Measurements from ENCODE around the gene WDR70.
"Not testable (repeated sequence)": the region's sequence is repeated elsewhere in the genome, so short reads cannot be mapped to it uniquely, and the experiment has no call there.

Gene WDR70

GRCh38 chr5:37580106-37580505 is 201.0 kb downstream of the WDR70 start:
- no peak for TF ChIP-seq ARNT (IDR thresholded peaks at IDR 0.05)
- TF ChIP-seq SP1 (IDR thresholded peaks at IDR 0.05): no peak
- TF ChIP-seq FOXK2 (IDR thresholded peaks at IDR 0.05): no peak
- TF ChIP-seq LEF1 (IDR thresholded peaks at IDR 0.05; ENCODE audit: borderline replicate concordance): no peak
- TF ChIP-seq TARDBP (IDR thresholded peaks at IDR 0.05): no peak
- TF ChIP-seq ELF4 (IDR thresholded peaks at IDR 0.05): no peak
- TF ChIP-seq HDGF (IDR thresholded peaks at IDR 0.05; ENCODE audit: borderline replicate concordance): no peak
- TF ChIP-seq CTBP1 (IDR thresholded peaks at IDR 0.05; ENCODE audit: borderline replicate concordance): no peak
- no peak for TF ChIP-seq BHLHE40 (IDR thresholded peaks at IDR 0.05; ENCODE audit: borderline replicate concordance)
- no peak for TF ChIP-seq FOXA1 (IDR thresholded peaks at IDR 0.05)
- no peak for TF ChIP-seq NFRKB (IDR thresholded peaks at IDR 0.05)
- no peak for TF ChIP-seq FOXM1 (IDR thresholded peaks at IDR 0.05; ENCODE audit: borderline replicate concordance)
- TF ChIP-seq ZNF384 (IDR thresholded peaks at IDR 0.05): no peak
- no peak for TF ChIP-seq L3MBTL2 (conservative IDR thresholded peaks at IDR 0.05)
- TF ChIP-seq PKNOX1 (IDR thresholded peaks at IDR 0.05): no peak
- no peak for TF ChIP-seq SUZ12 (IDR thresholded peaks at IDR 0.05)
- no peak for DNase-seq (ENCODE audit: extremely low spot score)
- ChIA-PET POLR2A (no interaction called here), CTCF (no interaction called here)

GRCh38 chr5:37582202-37582601 is 203.1 kb downstream of the WDR70 start:
- DNase-seq (ENCODE audit: extremely low spot score): no peak
- ChIA-PET POLR2A (no interaction called here), CTCF (no interaction called here)
- TF ChIP-seq SP1 (IDR thresholded peaks at IDR 0.05) (no peak), PKNOX1 (IDR thresholded peaks at IDR 0.05) (no peak), FOXM1 (IDR thresholded peaks at IDR 0.05; ENCODE audit: borderline replicate concordance) (no peak), CTBP1 (IDR thresholded peaks at IDR 0.05; ENCODE audit: borderline replicate concordance) (no peak), L3MBTL2 (conservative IDR thresholded peaks at IDR 0.05) (no peak), ELF4 (IDR thresholded peaks at IDR 0.05) (no peak), FOXA1 (IDR thresholded peaks at IDR 0.05) (no peak)

- DNase-seq (ENCODE audit: extremely low spot score); CTCF ChIA-PET; POLR2A ChIA-PET: not testable (repeated sequence)
Observed at GRCh38 chr5:37593292-37593691, 214.2 kb downstream of the WDR70 start.

- POLR2A ChIA-PET, CTCF ChIA-PET: not testable (repeated sequence)
Observed at GRCh38 chr5:37594864-37595263, 215.7 kb downstream of the WDR70 start.

GRCh38 chr5:37598733-37599132 is 219.6 kb downstream of the WDR70 start:
- POLR2A ChIA-PET: no interaction called here
- TF ChIP-seq FOXK2 (IDR thresholded peaks at IDR 0.05) (no peak), L3MBTL2 (conservative IDR thresholded peaks at IDR 0.05) (no peak), NFRKB (IDR thresholded peaks at IDR 0.05) (no peak), CTBP1 (IDR thresholded peaks at IDR 0.05; ENCODE audit: borderline replicate concordance) (no peak), TARDBP (IDR thresholded peaks at IDR 0.05) (no peak), ARNT (IDR thresholded peaks at IDR 0.05) (no peak), SP1 (IDR thresholded peaks at IDR 0.05) (no peak), SUZ12 (IDR thresholded peaks at IDR 0.05) (no peak), ZNF384 (IDR thresholded peaks at IDR 0.05) (no peak), ELF4 (IDR thresholded peaks at IDR 0.05) (no peak)
- CTCF ChIA-PET: no interaction called here
- no peak for DNase-seq (ENCODE audit: extremely low spot score)

More at GRCh38 chr5:37594864-37595263, 215.7 kb downstream of the WDR70 start:
- DNase-seq (ENCODE audit: extremely low spot score): not testable (repeated sequence)

GRCh38 chr5:37601163-37601562 is 222.0 kb downstream of the WDR70 start:
- CTCF ChIA-PET: no interaction called here
- POLR2A ChIA-PET: no interaction called here
- DNase-seq (ENCODE audit: extremely low spot score): no peak
- TF ChIP-seq L3MBTL2 (conservative IDR thresholded peaks at IDR 0.05) (no peak), LEF1 (IDR thresholded peaks at IDR 0.05; ENCODE audit: borderline replicate concordance) (no peak), TARDBP (IDR thresholded peaks at IDR 0.05) (no peak), CTBP1 (IDR thresholded peaks at IDR 0.05; ENCODE audit: borderline replicate concordance) (no peak)

- DNase-seq (ENCODE audit: extremely low spot score): no peak
- TF ChIP-seq BHLHE40 (IDR thresholded peaks at IDR 0.05; ENCODE audit: borderline replicate concordance): no peak
- TF ChIP-seq TARDBP (IDR thresholded peaks at IDR 0.05): no peak
- POLR2A ChIA-PET: no interaction called here
- CTCF ChIA-PET: no interaction called here
Observed at GRCh38 chr5:37603072-37603471, 224.0 kb downstream of the WDR70 start.

- ChIA-PET POLR2A (no interaction called here), CTCF (interaction anchor here (0.5 kb wide), 1 partner anchor 205 kb away, joined by 3 read pairs; no protein-coding TSS in a partner anchor)
- no peak for DNase-seq (ENCODE audit: extremely low spot score)
- no peak for TF ChIP-seq L3MBTL2 (conservative IDR thresholded peaks at IDR 0.05)
- no peak for TF ChIP-seq HDGF (IDR thresholded peaks at IDR 0.05; ENCODE audit: borderline replicate concordance)
- TF ChIP-seq FOXM1 (IDR thresholded peaks at IDR 0.05; ENCODE audit: borderline replicate concordance): no peak
- no peak for TF ChIP-seq NFRKB (IDR thresholded peaks at IDR 0.05)
Observed at GRCh38 chr5:37604290-37604689, 225.2 kb downstream of the WDR70 start.

GRCh38 chr5:37606148-37606547 is 227.0 kb downstream of the WDR70 start:
- CTCF ChIA-PET: no interaction called here
- POLR2A ChIA-PET: no interaction called here
- DNase-seq (ENCODE audit: extremely low spot score): no peak
- TF ChIP-seq BHLHE40 (IDR thresholded peaks at IDR 0.05; ENCODE audit: borderline replicate concordance): no peak
- TF ChIP-seq NFRKB (IDR thresholded peaks at IDR 0.05): no peak
- no peak for TF ChIP-seq ARNT (IDR thresholded peaks at IDR 0.05)
- TF ChIP-seq SUZ12 (IDR thresholded peaks at IDR 0.05): no peak
- no peak for TF ChIP-seq FOXA1 (IDR thresholded peaks at IDR 0.05)
- no peak for TF ChIP-seq PKNOX1 (IDR thresholded peaks at IDR 0.05)
- TF ChIP-seq TARDBP (IDR thresholded peaks at IDR 0.05): no peak
- TF ChIP-seq FOXK2 (IDR thresholded peaks at IDR 0.05): no peak
- TF ChIP-seq FOXM1 (IDR thresholded peaks at IDR 0.05; ENCODE audit: borderline replicate concordance): no peak
- TF ChIP-seq CTBP1 (IDR thresholded peaks at IDR 0.05; ENCODE audit: borderline replicate concordance): no peak
- no peak for TF ChIP-seq HDGF (IDR thresholded peaks at IDR 0.05; ENCODE audit: borderline replicate concordance)
- no peak for TF ChIP-seq L3MBTL2 (conservative IDR thresholded peaks at IDR 0.05)
- TF ChIP-seq LEF1 (IDR thresholded peaks at IDR 0.05; ENCODE audit: borderline replicate concordance): no peak

Data from HEK293T (cell line).